PFSK-1 (cell line): Measurements from ENCODE around the gene PPM1A.

ENCODE experiments used
- POLR2AphosphoS5 ChIP-seq: IDR thresholded peaks from 2 replicates; pipeline ENCODE4 v1.6.1; 2012; ENCODE audit warnings: low read depth, mild to moderate bottlenecking, control low read depth, low read length, moderate library complexity
- TAF1 ChIP-seq: IDR thresholded peaks from 2 replicates; pipeline ENCODE4 v1.6.1; 2012; ENCODE audit warnings: low read length, control low read depth, borderline replicate concordance; ENCODE audit not compliant: insufficient read depth

DNA sequence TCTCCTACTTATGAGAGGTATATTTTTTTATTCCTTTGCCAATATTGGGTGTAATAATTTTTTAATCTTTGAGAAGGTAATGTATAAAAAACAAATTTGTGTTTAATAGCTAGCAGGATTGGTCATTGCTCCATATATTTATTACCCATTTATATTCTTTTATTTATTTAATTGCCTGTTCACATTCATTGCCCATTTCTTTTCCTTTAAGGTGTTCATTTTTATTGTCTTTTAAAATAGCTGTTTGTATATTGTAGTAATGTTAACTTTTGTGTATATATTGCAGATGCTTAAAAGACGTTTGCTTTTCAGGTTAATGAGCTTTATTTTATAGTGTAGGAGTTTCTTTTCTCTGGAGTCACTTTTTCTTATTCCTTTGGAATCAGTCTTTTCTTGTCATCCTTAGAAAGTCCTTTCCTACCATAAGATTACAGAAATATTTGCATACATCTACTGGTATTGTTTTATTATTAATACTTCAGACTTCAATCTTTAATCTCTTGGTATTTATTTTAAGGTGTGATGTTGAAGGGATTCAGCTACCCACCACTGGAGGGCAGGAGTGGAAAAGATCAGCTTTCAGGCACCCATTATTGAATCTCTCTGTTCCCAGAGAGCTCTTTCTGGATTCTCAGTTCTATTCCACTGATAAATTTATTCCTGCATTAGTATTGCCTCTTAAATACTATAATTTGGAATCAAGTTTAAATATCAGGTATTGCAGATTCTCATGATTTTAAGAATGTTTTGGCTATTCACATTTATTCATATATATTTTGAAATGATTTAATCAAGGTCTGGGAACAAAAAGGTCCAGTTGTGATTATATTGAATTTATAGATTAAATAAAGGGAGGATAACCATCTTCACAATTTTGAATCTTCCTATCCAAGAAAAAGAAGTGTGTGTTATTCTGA lies 17.3 kb downstream of the PPM1A start:
- no peak for TF ChIP-seq TAF1
- TF ChIP-seq POLR2AphosphoS5 = no peak
